IPS-18c (cell line): ENCODE results near the gene PLXNB2.

ENCODE experiments used
- H3K4me3 ChIP-seq: 2 replicates; pipeline ENCODE4 v1.7.0; 2013; ENCODE audit warnings: low read depth, mild to moderate bottlenecking, low read length, moderate library complexity; ENCODE audit not compliant: insufficient read depth
- H3K9me3 ChIP-seq: one replicate; pipeline ENCODE4 v1.6.1; 2013; ENCODE audit warnings: mild to moderate bottlenecking, low read length, moderate library complexity; ENCODE audit not compliant: control insufficient read depth, insufficient read depth

The PLXNB2 gene

DNA sequence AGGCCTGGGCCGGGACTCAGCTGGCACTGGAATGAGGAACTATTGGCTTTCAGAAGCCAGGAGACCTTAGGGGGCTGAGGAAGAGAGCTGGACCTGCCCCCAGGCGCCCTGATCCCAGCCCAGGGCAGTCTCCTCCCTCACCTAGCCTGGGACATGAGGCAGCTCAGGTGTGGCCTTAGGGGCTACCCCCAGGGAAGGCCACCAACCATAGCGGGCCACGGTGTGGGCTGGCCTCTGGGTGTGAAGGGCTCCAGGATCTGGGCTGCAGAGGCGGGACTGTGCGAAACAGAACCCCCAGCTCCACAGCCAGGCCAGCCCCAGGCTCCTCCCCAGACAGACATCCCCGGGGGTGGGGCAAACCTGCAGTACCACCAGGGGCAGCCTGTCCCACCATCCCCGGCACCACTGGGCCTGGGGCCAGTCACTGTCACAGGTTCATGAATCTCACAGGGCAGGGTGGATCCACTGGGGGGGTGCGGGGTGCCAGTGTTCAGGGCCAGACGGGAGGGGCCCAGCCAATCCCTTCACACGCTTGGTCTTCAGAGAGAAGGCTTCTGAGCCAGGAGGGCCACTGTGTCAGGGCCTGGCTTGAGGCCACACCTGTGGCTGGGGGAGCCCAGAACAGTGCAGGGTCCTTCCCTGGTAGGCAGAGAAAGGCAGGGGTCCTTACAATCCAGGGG lies 3.5 kb downstream of the PLXNB2 start:
- no peaks in the 10 kb centered on the region for H3K9me3 ChIP-seq
- no peak overlapping the region; the same call in 1 of the 2 replicates for H3K4me3 ChIP-seq

DNA sequence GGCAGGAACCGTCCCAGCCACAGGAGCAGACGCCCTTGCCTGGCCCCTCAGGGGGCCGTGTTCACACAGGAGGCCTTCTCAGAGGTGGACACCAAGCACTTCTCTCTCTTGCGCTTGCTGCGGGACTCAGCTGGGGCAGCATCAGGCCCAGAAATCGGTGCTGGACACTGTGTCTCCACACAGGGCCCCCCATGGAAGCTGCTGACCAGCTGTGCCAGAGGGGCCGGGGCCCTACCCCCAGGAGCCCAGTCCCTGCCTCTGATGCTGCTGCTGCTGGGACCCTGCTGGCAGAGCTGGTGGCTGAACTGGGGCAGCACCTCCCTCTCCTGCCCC lies 4.0 kb downstream of the PLXNB2 start:
- Histone ChIP-seq H3K9me3 (no peaks in the 10 kb centered on the region), H3K4me3 (no peak overlapping the region)

DNA sequence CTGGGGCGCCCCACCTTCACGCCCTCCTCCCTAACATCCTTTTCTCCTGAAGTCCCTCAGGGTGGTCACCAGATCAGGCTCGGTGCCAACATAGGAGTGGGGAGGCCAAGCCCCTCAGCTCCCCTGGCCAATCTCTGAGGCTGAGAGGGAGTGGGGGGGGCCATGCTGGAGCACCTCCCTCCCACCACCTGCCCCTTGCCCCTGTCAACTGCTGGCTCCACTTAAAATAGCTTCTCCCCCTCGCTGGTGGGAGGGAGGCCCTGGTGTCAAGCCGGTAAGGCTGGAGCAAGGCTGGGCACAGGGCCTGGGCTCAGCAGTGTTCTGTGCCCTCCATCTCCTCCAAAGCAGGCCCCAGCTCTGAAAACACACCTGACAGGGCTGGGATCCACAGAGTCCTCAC lies 4.9 kb downstream of the PLXNB2 start:
- no peak overlapping the region for H3K4me3 ChIP-seq
- H3K9me3 ChIP-seq = no peaks in the 10 kb centered on the region

DNA sequence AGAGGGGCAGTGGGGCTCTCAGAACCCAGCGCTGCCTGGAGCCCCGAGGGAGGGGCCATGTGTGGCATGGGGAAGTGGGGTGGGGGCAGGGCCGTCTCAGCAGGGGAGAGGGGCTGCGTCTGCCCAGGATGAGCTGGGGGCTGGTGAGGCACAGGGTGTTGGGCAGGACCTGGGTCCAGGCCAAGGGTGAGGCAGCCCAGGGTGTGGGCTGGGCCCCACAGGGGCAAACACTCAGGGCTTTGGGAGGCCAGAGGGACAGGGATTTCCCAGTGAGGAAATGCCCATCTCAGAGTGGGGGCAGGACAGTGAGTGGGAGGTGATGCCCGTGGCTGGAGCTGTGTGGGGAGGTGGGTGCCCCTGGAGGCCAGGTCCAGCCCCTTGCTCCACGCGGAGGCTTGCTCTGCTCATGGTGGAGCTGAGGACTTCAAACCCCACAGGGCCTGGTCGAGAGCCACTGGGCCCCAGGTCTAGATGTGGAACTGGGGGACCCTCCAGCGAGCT lies 5.4 kb downstream of the PLXNB2 start:
- peak overlapping the region; percentile 20; the same call in 1 of the 2 replicates for H3K4me3 ChIP-seq
- no peaks in the 10 kb centered on the region for H3K9me3 ChIP-seq

- H3K4me3 ChIP-seq = no peak overlapping the region
- H3K9me3 ChIP-seq = no peaks in the 10 kb centered on the region
Observed at GRCh38 chr22:50301581-50301991, 5.9 kb downstream of the PLXNB2 start.

GRCh38 chr22:50300620-50301257 lies 6.7 kb downstream of the PLXNB2 start:
- H3K4me3 ChIP-seq = no peak overlapping the region; the same call in 1 of the 2 replicates
- H3K9me3 ChIP-seq = no peaks in the 10 kb centered on the region

DNA sequence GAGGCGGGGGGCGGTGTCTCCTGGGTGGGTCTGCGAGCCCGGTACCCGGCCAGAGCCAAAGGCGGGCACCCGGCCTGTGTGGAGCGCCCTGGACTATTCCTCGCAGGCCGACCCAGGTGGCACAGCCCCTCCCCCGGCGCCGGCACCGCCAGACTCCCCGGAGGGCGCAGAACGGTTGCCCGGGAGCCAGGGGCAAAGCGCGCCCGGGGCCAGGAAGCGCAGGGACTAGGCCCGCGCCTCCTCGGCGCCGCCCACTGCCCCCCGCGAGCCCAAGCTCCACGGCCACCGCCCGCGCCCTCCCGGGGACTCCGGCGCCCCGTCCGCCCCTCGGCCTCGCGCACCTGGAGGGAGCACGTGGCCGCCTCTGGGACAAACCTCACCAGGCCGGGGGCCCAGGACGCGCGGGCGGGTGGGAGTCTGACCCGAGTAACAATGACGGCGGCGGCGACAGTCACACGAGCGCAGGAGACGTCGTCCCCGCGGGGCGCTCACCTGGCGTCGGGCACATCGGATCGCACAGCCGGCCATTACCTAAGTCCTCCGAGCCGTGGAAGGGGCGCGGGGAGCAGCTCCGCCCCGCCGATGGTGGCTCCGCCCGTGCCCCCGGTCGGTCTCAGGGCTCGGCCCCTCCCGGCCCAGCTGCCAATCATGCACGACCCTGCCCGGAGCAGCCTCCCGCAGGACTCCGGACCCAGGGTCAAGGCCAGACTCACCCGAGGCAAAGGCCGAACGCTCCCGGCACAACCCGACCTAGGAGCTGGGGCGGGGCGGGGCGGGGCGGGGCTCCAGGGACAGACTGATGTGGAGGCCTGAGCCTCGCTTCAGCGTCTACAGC lies 7.4 kb downstream of the PLXNB2 start:
- no peaks in the 10 kb centered on the region for H3K9me3 ChIP-seq
- H3K4me3 ChIP-seq = peak overlapping the region; percentile 44

GRCh38 chr22:50298937-50299784 lies 8.3 kb downstream of the PLXNB2 start:
- Histone ChIP-seq H3K9me3 (no peaks in the 10 kb centered on the region), H3K4me3 (peak overlapping the region; percentile 44)

GRCh38 chr22:50298266-50298637 lies 9.2 kb downstream of the PLXNB2 start:
- Histone ChIP-seq H3K9me3 (no peaks in the 10 kb centered on the region), H3K4me3 (no peak overlapping the region)

DNA sequence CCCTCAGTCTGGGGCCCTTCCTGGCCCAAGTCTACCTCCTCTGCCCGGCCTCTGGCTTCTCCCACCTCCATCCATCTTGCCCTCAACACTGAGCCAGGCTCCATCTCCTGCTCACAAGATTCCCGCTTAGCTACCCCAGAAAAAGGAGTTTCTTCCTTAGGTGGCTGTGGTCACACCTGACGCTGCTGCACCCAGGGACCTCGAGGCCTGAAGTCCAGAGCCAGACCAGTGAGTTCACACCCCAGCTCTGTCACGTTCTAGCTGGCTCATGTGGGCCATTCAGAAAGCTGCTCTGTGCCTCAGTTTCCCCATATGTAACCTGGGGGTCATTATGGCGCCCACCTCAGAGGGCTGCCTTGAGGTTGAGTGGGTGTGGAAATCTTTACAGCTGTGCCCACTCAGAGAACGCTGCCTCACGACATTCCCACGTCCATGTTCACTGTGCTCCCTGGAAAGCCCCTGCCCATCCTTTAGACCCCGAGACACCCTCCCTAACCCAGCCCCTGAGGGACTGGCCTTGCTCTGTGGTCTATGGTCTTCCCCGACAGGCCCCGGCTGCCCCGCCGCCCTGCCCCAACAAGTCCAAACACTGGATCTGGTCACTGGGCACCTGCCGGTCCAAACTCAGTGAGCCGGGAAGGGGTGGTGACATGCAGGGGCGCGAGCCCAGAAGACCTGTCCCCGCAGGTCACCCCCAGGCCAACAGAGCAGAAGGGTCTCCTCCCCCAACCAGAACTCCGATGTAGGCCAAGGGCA lies 9.8 kb downstream of the PLXNB2 start:
- Histone ChIP-seq H3K9me3 (no peaks in the 10 kb centered on the region), H3K4me3 (no peak overlapping the region)

- H3K9me3 ChIP-seq = no peaks in the 10 kb centered on the region
- no peak overlapping the region for H3K4me3 ChIP-seq
Observed at GRCh38 chr22:50296658-50297490, 10.6 kb downstream of the PLXNB2 start.

GRCh38 chr22:50294319-50294656 lies 13.2 kb downstream of the PLXNB2 start:
- Histone ChIP-seq H3K9me3 (peaks cover 2% of the 10 kb centered on the region), H3K4me3 (peak overlapping the region; percentile 9; the same call in 1 of the 2 replicates)

DNA sequence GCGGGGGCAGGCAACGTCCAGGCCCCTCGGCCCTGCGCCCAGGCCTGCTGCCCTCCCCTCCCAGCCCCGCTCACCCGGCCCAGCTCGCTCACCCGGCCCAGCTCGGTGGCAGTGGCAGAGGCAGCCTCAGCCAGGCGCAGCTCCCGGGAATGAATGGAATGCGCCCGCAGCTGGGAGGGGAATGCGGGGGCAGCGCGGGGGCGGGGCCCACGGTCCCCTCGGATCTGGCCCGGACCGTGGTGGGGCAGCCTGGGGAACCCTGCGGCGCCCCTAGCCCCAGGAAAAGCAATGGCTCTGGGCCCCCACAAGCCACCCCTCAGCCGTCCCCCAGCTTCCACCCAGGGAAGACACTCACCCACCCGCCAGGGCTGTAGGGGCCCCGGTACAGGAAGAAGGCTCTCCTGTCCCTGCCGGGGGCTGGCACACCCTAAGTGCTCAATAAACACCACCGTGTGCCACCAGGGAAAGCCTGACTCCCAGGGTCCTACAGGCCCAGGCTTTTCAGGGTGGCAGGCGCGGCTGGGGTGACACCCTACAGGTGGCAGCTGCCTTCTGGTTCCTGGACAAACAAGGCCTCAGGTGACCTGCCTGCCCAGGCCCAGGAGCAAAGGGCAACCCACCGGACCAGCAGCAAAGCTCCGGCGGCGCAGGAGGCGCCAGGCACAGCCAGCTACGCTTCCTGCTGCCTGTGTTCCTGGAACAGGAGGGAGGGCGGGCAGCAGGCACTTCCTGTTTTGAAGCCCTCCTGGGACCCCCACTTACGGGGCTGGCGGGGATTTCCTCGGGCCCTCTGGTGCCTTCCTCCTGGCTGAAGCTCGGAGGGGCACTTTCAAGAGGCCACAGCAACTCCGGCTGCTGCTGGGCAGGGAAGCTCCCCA lies 13.8 kb downstream of the PLXNB2 start:
- H3K9me3 ChIP-seq = peaks cover 2% of the 10 kb centered on the region
- peak overlapping the region; percentile 9 for H3K4me3 ChIP-seq

- no peak overlapping the region for H3K4me3 ChIP-seq
Observed at GRCh38 chr22:50292643-50293440, 14.6 kb downstream of the PLXNB2 start.

More at GRCh38 chr22:50292643-50293440, 14.6 kb downstream of the PLXNB2 start:
- peaks cover 2% of the 10 kb centered on the region for H3K9me3 ChIP-seq
